Right atrium auricular region (tissue), 2 donors: ENCODE measurements around the gene ALOX5. TPM values are rescaled to one million over a fixed set of nuclear protein-coding genes. Genes with fewer than 3 reads are reported as not detected.
"Not testable (repeated sequence)": the region's sequence is repeated elsewhere in the genome, so short reads cannot be mapped to it uniquely, and the experiment has no call there.

Experiments
- DNase-seq: peaks from one replicate; pipeline ENCODE4 v3.0.0-alpha.2; 2019; ENCODE audit warnings: low spot score
- H3K27ac ChIP-seq, 2 donors: fragments of 200-600 bp; sonication (generic); 1 replicate in 1 of 2; 2 replicates in 1 of 2; pipeline ENCODE4 v1.5.1; 2016 to 2019
- H3K27me3 ChIP-seq, 2 donors: fragments of 200-600 bp; sonication (generic); one replicate each; pipeline versions ENCODE4 v1.5.1 to v1.6.0; 2017 to 2019
- H3K36me3 ChIP-seq: fragments of 200-600 bp; sonication (generic); one replicate; pipeline ENCODE4 v1.5.1; 2016
- H3K4me1 ChIP-seq, 2 donors: fragments of 200-600 bp; sonication (generic); one replicate each; pipeline versions ENCODE4 v1.5.1 to v1.6.0; 2017 to 2019
- H3K4me3 ChIP-seq, 2 donors: fragments of 200-600 bp; sonication (generic); 1 replicate in 1 of 2; 2 replicates in 1 of 2; pipeline ENCODE4 v1.5.1; 2017 to 2019; ENCODE audit warnings: mild to moderate bottlenecking in 1 of 2, moderate library complexity in 1 of 2
- H3K9me3 ChIP-seq, 2 donors: fragments of 200-600 bp; sonication (generic); one replicate each; pipeline ENCODE4 v1.5.1; 2019
- CTCF ChIP-seq, 2 donors: fragments of 200-600 bp; sonication (generic); IDR thresholded peaks; one replicate each; pipeline ENCODE4 v1.5.1; 2019; ENCODE audit warnings: antibody characterized with exemption in 2 of 2
- total RNA-seq, 2 donors: library from RNA; depleted of rRNA; stranded (reverse); fragments of >200 nt; gene quantifications; one replicate each; pipeline ENCODE4 v1.1.0, GENCODE V29; 2016

Gene ALOX5
- total RNA-seq, 2 donors from 2014 or later, result 6.3 to 16.0 TPM

- no peaks in the 10 kb centered on the region for H3K27me3 ChIP-seq
- no peaks in the 10 kb centered on the region for H3K36me3 ChIP-seq
- H3K4me1 ChIP-seq, result peaks cover 0 to 24% of the 10 kb centered on the region in 2 donors
- no peak overlapping the region for H3K4me3 ChIP-seq
- H3K27ac ChIP-seq, result no peak overlapping the region
- TF ChIP-seq CTCF (IDR thresholded peaks at IDR 0.05), result no peak
- no peak for DNase-seq
- peaks cover 0 to 14% of the 10 kb centered on the region in 2 donors for H3K9me3 ChIP-seq
These were observed 99.1 kb downstream of the ALOX5 start for GRCh38 chr10:45473126-45473525.

DNA sequence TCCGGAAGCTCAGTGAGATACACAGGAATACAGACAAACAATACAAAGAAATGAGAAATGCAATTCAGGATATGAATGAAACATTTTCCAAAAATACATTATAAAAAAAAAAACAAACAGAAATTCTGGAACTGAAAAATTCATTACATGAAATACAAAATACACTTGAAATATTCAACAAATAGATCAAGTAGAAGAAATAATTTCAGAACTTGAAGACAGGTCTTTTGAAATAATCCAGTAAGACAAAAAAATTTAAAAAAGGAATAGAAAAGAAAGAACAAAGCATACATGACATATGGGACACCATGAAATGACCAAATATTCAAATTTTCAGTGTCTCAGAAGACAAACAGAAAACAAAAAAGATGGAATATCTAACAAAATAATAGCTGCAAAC is 102.5 kb downstream of the ALOX5 start:
- H3K36me3 ChIP-seq, result no peaks in the 10 kb centered on the region
- H3K9me3 ChIP-seq, result peaks cover 0 to 14% of the 10 kb centered on the region in 2 donors
- TF ChIP-seq CTCF (IDR thresholded peaks at IDR 0.05), result no peak
- H3K27me3 ChIP-seq, result no peaks in the 10 kb centered on the region
- peaks cover 0 to 6% of the 10 kb centered on the region in 2 donors for H3K4me1 ChIP-seq
- H3K27ac ChIP-seq, result no peak overlapping the region
- no peak overlapping the region for H3K4me3 ChIP-seq
- DNase-seq, result no peak

DNA sequence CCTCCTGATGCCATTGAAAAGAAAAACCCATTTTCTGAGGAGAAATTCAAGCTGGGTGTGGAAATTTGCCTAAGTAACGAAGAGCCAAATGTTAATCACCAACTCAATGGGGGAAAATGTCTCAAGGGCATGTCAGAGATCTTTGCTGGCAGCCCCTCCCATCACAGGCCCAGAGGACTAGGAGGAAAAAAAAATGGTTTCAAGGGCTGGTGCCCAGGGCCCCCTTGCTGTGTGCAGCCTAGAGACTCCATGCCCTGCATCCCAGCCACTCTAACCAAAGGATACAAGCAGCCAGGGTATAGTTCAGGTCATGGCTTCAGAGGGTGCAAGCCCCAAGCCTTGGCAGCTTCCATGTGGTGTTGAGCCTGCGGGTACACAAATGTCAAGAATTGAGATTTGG is 106.3 kb downstream of the ALOX5 start:
- TF ChIP-seq CTCF (IDR thresholded peaks at IDR 0.05), result no peak
- H3K4me3 ChIP-seq, result no peak overlapping the region
- H3K9me3 ChIP-seq, result peaks cover 0 to 14% of the 10 kb centered on the region in 2 donors

GRCh38 chr10:45481100-45481499 is 107.1 kb downstream of the ALOX5 start:
- not testable (repeated sequence) for H3K27ac ChIP-seq, H3K27me3 ChIP-seq, H3K4me3 ChIP-seq, DNase-seq, H3K4me1 ChIP-seq, H3K36me3 ChIP-seq
- H3K9me3 ChIP-seq, result peaks cover 0 to 13% of the 10 kb centered on the region in 2 donors

More for the DNA sequence above, 106.3 kb downstream of the ALOX5 start:
- Histone ChIP-seq H3K4me1 (no peaks in the 10 kb centered on the region), H3K36me3 (peaks cover 6% of the 10 kb centered on the region), H3K27me3 (no peaks in the 10 kb centered on the region), H3K27ac (no peak overlapping the region)
- DNase-seq, result no peak

DNA sequence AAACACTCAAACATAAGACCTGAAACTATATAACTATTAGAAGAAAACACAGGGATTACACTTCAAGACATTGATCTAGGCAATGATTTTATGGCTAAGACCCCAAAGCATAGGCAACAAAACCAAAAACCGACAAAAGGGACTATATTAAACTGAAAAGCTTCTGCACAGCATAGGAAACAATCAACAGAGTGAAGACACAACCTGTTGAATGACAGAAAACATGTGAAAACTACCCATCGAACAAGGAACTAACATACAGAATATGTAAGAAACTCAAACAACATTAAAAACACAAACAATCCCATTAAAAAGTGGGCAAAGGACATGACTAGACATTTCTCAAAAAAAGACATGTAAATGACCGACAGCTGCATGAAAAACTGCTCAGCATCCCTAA is 109.0 kb downstream of the ALOX5 start:
- peaks cover 6% of the 10 kb centered on the region for H3K36me3 ChIP-seq
- no peak for TF ChIP-seq CTCF (IDR thresholded peaks at IDR 0.05)
- H3K27ac ChIP-seq, result no peak overlapping the region
- no peaks in the 10 kb centered on the region for H3K27me3 ChIP-seq
- H3K4me3 ChIP-seq, result no peak overlapping the region
- H3K9me3 ChIP-seq, result no peaks in the 10 kb centered on the region
- DNase-seq, result no peak
- no peaks in the 10 kb centered on the region for H3K4me1 ChIP-seq

GRCh38 chr10:45487735-45488134 is 113.7 kb downstream of the ALOX5 start:
- no peak overlapping the region for H3K27ac ChIP-seq
- no peaks in the 10 kb centered on the region for H3K4me1 ChIP-seq
- H3K27me3 ChIP-seq, result no peaks in the 10 kb centered on the region
- H3K9me3 ChIP-seq, result no peaks in the 10 kb centered on the region
- no peak overlapping the region for H3K4me3 ChIP-seq
- DNase-seq, result no peak
- no peak for TF ChIP-seq CTCF (IDR thresholded peaks at IDR 0.05)
- peaks cover 6% of the 10 kb centered on the region for H3K36me3 ChIP-seq
